HepG2 (cell line): ENCODE data around the gene NDUFS7. TPM values are rescaled to one million over a fixed set of nuclear protein-coding genes. Genes with fewer than 3 reads are reported as not detected.

Experiments
- ATAC-seq: fragments of 200-7000 bp; cut with Tn5 transposase; 3 replicates; pipeline ENCODE4 v1.9.1; 2020; ENCODE audit warnings: mild to moderate bottlenecking, moderate library complexity
- BruUV-seq: library from RNA; stranded (reverse); fragments of 400-500 nt; replicated peaks from 2 replicates; lab custom pipeline; 2021; lab: Mats Ljungman, UMichigan
- CTCF ChIA-PET: fragments of 300-600 bp; formaldehyde crosslinking; extraction: SDS; loops from one replicate; lab custom pipeline; 2021; ENCODE audit warnings: low total read pairs, inconsistent platforms, low intra/inter-chr PET ratio; lab: Yijun Ruan, JAX
- POLR2A ChIA-PET: fragments of 350-600 bp; sonication (Branson Sonifier 250); formaldehyde crosslinking; loops from one replicate; lab custom pipeline; 2020; ENCODE audit warnings: antibody characterized with exemption, inconsistent platforms; lab: Yijun Ruan, JAX
- DNase-seq: peaks from one replicate; pipeline ENCODE4 v3.0.0-alpha.2; 2015; ENCODE audit warnings: low spot score
- FAIRE-seq: peaks from 3 replicates; lab custom pipeline; 2011; peaks lifted over from hg19 to GRCh38; lab: Jason Lieb, UNC
- H2AFZ ChIP-seq: one replicate; pipeline ENCODE4 v1.6.1; 2011; ENCODE audit warnings: low read length, inconsistent platforms
- H3K27ac ChIP-seq: fragments of 300-600 bp; 3 replicates; pipeline ENCODE4 v1.8.0; 2011; ENCODE audit warnings: mixed run types, mild to moderate bottlenecking, mixed read lengths, low read length, inconsistent platforms; ENCODE audit not compliant: insufficient read depth; ENCODE audit errors: extremely low read length
- H3K27me3 ChIP-seq, 2 experiments: fragments of 200-600 bp in 1 of 2; 2 replicates in 1 of 2; 3 replicates in 1 of 2; pipeline versions ENCODE4 v1.6.0 to v1.8.0; 2011; ENCODE audit warnings: low read length in 2 of 2, mild to moderate bottlenecking in 2 of 2, moderate library complexity in 2 of 2, inconsistent platforms in 1 of 2; ENCODE audit not compliant: insufficient read depth in 2 of 2, control insufficient read depth in 1 of 2
- H3K36me3 ChIP-seq, 2 experiments: fragments of 200-600 bp in 1 of 2; replicated peaks in 1 of 2; 2 replicates in 1 of 2; 3 replicates in 1 of 2; pipeline versions ENCODE4 v1.5.1 to v1.8.0; 2011; ENCODE audit warnings: low read length in 2 of 2, inconsistent platforms in 1 of 2; ENCODE audit not compliant: insufficient read depth in 2 of 2, control insufficient read depth in 1 of 2
- H3K4me1 ChIP-seq: 2 replicates; pipeline ENCODE4 v1.5.1; 2012; ENCODE audit warnings: low read length, inconsistent platforms; ENCODE audit not compliant: insufficient read depth
- H3K4me2 ChIP-seq: 2 replicates; pipeline ENCODE4 v1.6.0; 2011; ENCODE audit warnings: low read depth, low read length, inconsistent platforms
- H3K4me3 ChIP-seq, 3 experiments: fragments of 200-600 bp in 1 of 3; sonication (generic), shearing (Covaris generic) in 1 of 3; replicated peaks in 1 of 3; 2 replicates each; pipeline ENCODE4 v1.5.1; 2011 to 2016; ENCODE audit warnings: low read length in 3 of 3, inconsistent platforms in 2 of 3, low read depth in 2 of 3, mild to moderate bottlenecking in 2 of 3, control low read depth in 1 of 3, mixed read lengths in 1 of 3; ENCODE audit not compliant: insufficient read depth in 1 of 3
- H3K79me2 ChIP-seq: one replicate; pipeline ENCODE4 v1.6.1; 2011; ENCODE audit warnings: low read length, inconsistent platforms; ENCODE audit not compliant: insufficient read depth
- H3K9ac ChIP-seq: 2 replicates; pipeline ENCODE4 v1.6.0; 2011; ENCODE audit warnings: mild to moderate bottlenecking, low read depth, low read length, inconsistent platforms; ENCODE audit not compliant: insufficient read depth
- H3K9me3 ChIP-seq: 2 replicates; pipeline ENCODE4 v1.5.1; 2012; ENCODE audit warnings: mild to moderate bottlenecking, low read length
- H4K20me1 ChIP-seq: 2 replicates; pipeline ENCODE4 v1.6.0; 2011; ENCODE audit warnings: inconsistent platforms, mild to moderate bottlenecking, low read length, moderate library complexity; ENCODE audit not compliant: insufficient read depth
- CEBPB ChIP-seq: IDR thresholded peaks from 2 replicates; pipeline ENCODE4 v1.6.1; 2011; ENCODE audit warnings: low read depth, low read length, improper control_type of control experiment, borderline replicate concordance
- CEBPG ChIP-seq: IDR thresholded peaks from 2 replicates; pipeline ENCODE4 v1.6.1; 2016
- HOXA9 ChIP-seq: sonication (generic); formaldehyde crosslinking; IDR thresholded peaks from 2 replicates; pipeline ENCODE4 v1.8.1; 2022; ENCODE audit warnings: missing genetic modification reagents, mild to moderate bottlenecking, moderate library complexity, borderline replicate concordance
- KDM4B ChIP-seq: sonication (generic); formaldehyde crosslinking; IDR thresholded peaks from 2 replicates; pipeline ENCODE4 v1.4.0; 2020; ENCODE audit warnings: missing genetic modification reagents
- MTF2 ChIP-seq: sonication (generic); formaldehyde crosslinking; IDR thresholded peaks from 2 replicates; pipeline ENCODE4 v1.5.0; 2020; ENCODE audit warnings: missing genetic modification reagents, borderline replicate concordance
- NR3C1 ChIP-seq: sonication (generic); formaldehyde crosslinking; IDR thresholded peaks from 2 replicates; pipeline ENCODE4 v1.4.0; 2020; ENCODE audit warnings: missing genetic modification reagents
- PRDM15 ChIP-seq: sonication (generic); formaldehyde crosslinking; IDR thresholded peaks from 2 replicates; pipeline ENCODE4 v1.4.0; 2020; ENCODE audit warnings: missing genetic modification reagents
- RBFOX2 ChIP-seq: fragments of 200-400 bp; formaldehyde crosslinking; IDR thresholded peaks from 2 replicates; pipeline ENCODE4 v1.6.1; 2017; ENCODE audit warnings: low read depth, mild to moderate bottlenecking, low read length
- TFDP1 ChIP-seq: IDR thresholded peaks from 2 replicates; pipeline ENCODE4 v1.6.1; 2016; ENCODE audit warnings: missing compliant biosample characterization, missing genetic modification reagents, borderline replicate concordance
- ZNF280B ChIP-seq: sonication (generic); formaldehyde crosslinking; IDR thresholded peaks from 2 replicates; pipeline ENCODE4 v1.5.0; 2020; ENCODE audit warnings: missing genetic modification reagents, mild to moderate bottlenecking, borderline replicate concordance
- ZNF768 ChIP-seq: sonication (generic); formaldehyde crosslinking; IDR thresholded peaks from 2 replicates; pipeline ENCODE4 v1.4.0; 2020; ENCODE audit warnings: missing genetic modification reagents
- ZSCAN9 ChIP-seq: IDR thresholded peaks from 2 replicates; pipeline ENCODE4 v1.6.1; 2016; ENCODE audit warnings: borderline replicate concordance
- WGBS: methylation state at CpG from one replicate; pipeline ENCODE4 v1.1.6; 2017; ENCODE audit warnings: low lambda C conversion rate; 5-methylcytosine and 5-hydroxymethylcytosine counted together
- in situ Hi-C: cut with HindIII; loops from 2 replicates; pipeline ENCODE4 v1.10.0; 2017; ENCODE audit warnings: low pct_unique_long_range_greater_than_20kb; ENCODE audit not compliant: extremely low pct_ligation_motif_present
- intact Hi-C: fragments of 100-400 bp; cut with micrococcal nuclease; formaldehyde crosslinking; loops from one replicate; pipeline ENCODE4 v1.10.0; 2022; ENCODE audit not compliant: unreplicated experiment
- polyA plus RNA-seq, 8 experiments: library from polyadenylated mRNA; depleted of rRNA in 3 of 8; stranded (reverse) in 7 of 8; unstranded in 1 of 8; fragments of >200 nt; fragmentation: Illumina TruSeq in 4 of 8; extraction: Trizol in 4 of 8; gene quantifications; 2 replicates each; pipeline versions ENCODE4 v1.2.1 to v1.2.3, GENCODE V29; 2011 to 2016; ENCODE audit warnings: low read depth in 4 of 8, missing spikeins in 1 of 8, mixed read lengths in 1 of 8; ENCODE audit not compliant: insufficient read depth in 1 of 8
- total RNA-seq, 5 experiments: library from RNA; depleted of rRNA; stranded (reverse); fragments of >200 nt; fragmentation: Illumina TruSeq; extraction: Trizol; gene quantifications; 2 replicates each; pipeline ENCODE4 v1.2.3, GENCODE V29; 2016; ENCODE audit warnings: low read depth in 1 of 5
- TF ChIP-seq, protein P1 (sequence below): sonication (generic); formaldehyde crosslinking; IDR thresholded peaks from 2 replicates; pipeline ENCODE4 v1.4.0; 2020; ENCODE audit warnings: missing genetic modification reagents

The NDUFS7 gene
- total and polyA plus RNA-seq, 2 of the 13 experiments (the other 11 are each of a cell fraction or from before 2014, with no cell fraction given), result 34.3 to 66.9 TPM

DNA sequence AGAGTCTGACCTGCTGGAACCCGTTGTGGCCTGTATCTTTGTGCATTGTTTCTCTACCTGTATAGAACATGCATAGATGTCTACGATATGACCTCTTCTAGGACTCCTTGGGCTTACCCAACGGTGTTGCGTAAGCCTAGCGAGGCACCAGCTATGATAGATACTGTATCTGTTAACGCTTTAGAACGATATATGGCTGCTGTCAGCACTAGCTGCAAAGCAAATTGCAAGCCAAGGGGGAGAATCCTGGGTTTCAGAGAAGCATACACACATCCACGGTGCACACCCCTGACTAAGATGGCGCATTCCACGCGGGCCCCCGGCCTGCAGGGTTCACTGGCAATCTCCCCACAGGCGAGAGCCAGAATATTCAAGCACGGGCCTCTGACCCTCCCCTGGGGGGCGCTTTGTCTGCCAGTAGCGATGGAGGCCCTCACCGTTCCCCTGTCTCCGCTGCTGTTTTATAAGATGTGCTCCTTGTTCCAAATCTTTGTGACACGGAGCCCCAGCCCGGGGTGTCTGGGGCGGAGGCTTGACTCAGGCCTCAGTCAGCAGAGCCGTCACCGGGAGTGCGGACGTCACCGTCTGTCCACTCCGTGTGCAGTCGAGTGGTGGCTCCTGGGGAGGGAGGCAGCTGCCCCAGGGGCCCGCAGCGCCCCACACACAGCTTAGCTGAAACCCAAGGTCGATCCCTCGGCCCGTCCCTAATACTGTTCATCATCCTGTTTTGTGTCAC is 41.6 kb downstream of the NDUFS7 start (continued):
- no peak for TF ChIP-seq TFDP1
- no peak for TF ChIP-seq MTF2 (CRISPR knock-in tag)
- peak; percentile 94 for TF ChIP-seq CEBPB
- no peak for TF ChIP-seq ZNF280B (CRISPR knock-in tag)
- TF ChIP-seq ZNF768 (CRISPR knock-in tag), result no peak
- TF ChIP-seq RBFOX2, result 0 out of 2 replicates have a peak, but pooled peaks have one; percentile 25
- TF ChIP-seq NR3C1 (CRISPR knock-in tag), result no peak
- TF ChIP-seq HOXA9, result no peak
- TF ChIP-seq CEBPG (CRISPR knock-in tag), result peak; percentile 87

GRCh38 chr19:1425902-1426301 is 42.2 kb downstream of the NDUFS7 start:
- no peak overlapping the region for H3K27ac ChIP-seq
- no TSS peak for BruUV-seq
- TF ChIP-seq, protein P1, sequence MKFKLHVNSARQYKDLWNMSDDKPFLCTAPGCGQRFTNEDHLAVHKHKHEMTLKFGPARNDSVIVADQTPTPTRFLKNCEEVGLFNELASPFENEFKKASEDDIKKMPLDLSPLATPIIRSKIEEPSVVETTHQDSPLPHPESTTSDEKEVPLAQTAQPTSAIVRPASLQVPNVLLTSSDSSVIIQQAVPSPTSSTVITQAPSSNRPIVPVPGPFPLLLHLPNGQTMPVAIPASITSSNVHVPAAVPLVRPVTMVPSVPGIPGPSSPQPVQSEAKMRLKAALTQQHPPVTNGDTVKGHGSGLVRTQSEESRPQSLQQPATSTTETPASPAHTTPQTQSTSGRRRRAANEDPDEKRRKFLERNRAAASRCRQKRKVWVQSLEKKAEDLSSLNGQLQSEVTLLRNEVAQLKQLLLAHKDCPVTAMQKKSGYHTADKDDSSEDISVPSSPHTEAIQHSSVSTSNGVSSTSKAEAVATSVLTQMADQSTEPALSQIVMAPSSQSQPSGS (CRISPR knock-in tag), result no peak
- TF ChIP-seq ZSCAN9 (CRISPR knock-in tag), result no peak
- no peak for TF ChIP-seq PRDM15
- no peak for TF ChIP-seq KDM4B (CRISPR knock-in tag)

More at GRCh38 chr19:1425902-1426301, 42.2 kb downstream of the NDUFS7 start:
- ATAC-seq, result no peak
- no peak for DNase-seq
- H3K4me1 ChIP-seq, result peaks cover 41% of the 10 kb centered on the region
- no peak overlapping the region for H2AFZ ChIP-seq
- H3K4me2 ChIP-seq, result no peak overlapping the region
- H3K9ac ChIP-seq, result no peak overlapping the region
- no peak overlapping the region for H3K4me3 ChIP-seq
- FAIRE-seq, result no peak
- no peaks in the 10 kb centered on the region for H3K27me3 ChIP-seq
- intact Hi-C loops (no loop called here), in situ Hi-C loops (no loop called here)
- peaks cover 31 to 76% of the 10 kb centered on the region in 2 experiments for H3K36me3 ChIP-seq
- 96% methylated on average over 12 of the region's 14 CpGs for WGBS
- H3K79me2 ChIP-seq, result peaks cover 33% of the 10 kb centered on the region
- ChIA-PET POLR2A (no interaction called here), CTCF (no interaction called here)
- peaks cover 15% of the 10 kb centered on the region for H4K20me1 ChIP-seq
- H3K9me3 ChIP-seq, result no peaks in the 10 kb centered on the region
